Fibroblast of skin of abdomen (primary cell): ENCODE data around the gene UMOD.
A peak's percentile ranks its signal among the peaks of the same experiment; 100 is the strongest.

ENCODE experiments used
- DNase-seq: peaks from one replicate; pipeline ENCODE4 v3.0.0-alpha.2; 2013

The UMOD gene

DNA sequence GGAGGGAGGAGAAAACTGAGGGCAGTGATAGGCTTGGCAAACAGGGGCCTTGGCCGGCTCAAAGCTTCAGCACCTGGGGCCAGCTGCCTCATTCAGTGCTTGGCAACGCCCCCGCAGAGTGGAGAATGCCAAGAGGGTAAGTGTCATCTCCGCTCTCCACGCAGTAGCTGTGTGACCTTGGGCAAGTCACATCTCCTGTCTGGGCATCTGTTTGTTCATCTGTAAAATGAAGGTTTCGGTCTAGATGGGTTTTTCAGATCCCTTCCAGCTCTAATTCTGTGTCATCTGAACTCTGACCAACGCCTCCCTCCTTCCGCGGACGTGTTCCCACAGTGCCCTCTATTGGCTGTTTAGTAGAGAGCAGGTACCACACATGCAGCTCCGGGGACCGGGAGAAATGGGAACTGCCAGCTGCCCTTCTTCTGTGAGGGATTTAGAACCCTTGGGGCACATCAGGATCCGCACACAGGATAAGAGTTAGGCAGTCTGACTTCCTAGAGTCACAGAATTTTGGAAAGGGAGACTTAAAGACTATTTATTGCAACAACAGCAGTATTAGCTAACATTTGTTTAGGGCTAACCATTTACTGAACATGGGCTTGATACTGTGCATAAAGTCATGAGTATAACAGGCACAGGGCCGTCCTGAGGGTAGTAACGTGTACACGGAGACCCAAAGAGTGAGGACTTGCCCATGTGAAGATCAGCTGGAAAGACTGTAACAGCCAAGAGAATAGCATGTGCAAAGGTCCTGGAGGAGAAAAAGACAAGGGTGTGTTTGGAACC, 52.0 kb downstream of the UMOD start:
- DNase-seq, result peak; percentile 27

DNA sequence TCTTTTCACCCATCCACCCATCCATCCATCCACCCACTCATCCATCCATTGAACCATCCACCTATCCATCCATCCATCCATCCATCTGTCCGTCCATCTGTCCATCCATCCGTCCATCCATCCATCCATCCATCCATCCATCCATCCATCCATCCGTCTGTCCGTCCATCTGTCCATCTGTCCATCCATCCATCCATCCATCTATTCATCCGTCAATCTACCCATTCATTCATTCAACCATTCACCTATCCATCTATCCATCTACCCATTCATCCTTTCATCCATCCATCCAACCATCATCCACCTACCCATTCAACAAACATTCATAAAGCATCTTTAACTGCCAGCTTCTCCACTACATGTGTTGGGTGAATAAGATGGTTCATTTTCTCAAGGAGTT, 54.1 kb downstream of the UMOD start:
- DNase-seq, result no peak

DNA sequence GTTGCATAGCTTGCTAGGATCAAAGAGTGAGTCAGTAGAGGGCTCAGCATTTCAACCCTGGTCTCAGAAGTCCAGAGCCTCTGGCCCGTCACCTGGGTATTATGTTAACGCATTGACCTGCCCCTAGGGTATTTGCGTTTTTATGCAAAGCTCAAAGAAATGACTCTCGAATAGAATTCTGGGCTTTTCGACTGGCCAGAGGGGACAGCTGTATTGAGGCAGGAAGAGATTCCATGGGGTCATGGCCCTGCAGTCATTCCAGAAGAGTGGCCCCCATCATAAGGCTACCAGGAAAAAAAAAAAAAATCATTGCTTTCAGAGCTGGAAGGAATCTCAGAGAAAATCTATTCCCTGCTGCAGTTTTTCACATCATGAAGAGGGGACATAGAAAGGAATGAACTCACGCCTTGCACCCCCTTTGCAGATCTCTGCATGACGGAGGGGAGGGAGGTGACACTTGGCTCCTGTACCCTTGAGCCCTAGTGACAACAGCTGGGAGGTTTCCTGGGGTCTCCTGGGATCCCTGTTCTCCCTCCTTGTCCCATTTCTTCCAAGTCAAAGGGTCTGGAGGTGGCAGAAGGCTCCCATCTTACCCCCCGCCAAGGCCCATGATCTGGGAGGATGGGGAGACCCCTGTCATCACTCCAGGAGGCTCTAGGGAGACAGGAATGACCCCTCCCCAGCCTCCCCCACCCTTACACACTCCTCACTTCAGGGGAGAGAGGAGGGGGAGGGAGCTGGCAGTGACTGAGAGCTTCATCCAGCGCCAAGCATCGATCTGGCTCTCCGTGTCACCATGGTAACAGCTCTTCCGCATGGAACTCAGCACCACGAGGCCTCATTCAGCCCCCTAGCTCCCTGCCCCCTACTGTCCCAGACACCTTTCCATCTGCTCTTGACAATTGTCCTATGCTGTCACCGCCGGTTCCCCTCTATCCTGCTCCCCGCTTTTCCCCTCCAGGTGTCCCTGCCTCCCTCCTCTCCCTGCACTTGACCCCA, 61.0 kb downstream of the UMOD start:
- no peak for DNase-seq

DNA sequence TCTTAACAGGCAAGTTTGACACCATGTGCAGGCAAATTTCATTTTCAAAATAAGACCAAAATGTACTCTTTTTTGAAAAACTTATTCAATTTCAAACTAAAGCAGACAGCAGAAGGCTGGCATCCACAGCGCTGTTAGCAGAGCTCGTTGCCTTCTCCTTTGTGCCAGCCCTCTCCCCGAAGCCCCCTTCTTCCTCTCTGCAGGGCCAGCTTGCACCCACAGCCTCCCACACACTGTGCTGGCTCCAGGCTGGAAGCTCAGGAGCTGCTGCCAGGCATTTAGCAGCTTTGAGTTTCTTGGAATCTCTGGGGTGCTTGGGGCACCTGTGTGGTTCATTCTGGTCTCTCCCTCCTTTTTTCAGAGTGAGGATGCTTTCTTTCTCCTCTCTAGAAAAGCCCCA, 62.9 kb downstream of the UMOD start:
- no peak for DNase-seq

DNA sequence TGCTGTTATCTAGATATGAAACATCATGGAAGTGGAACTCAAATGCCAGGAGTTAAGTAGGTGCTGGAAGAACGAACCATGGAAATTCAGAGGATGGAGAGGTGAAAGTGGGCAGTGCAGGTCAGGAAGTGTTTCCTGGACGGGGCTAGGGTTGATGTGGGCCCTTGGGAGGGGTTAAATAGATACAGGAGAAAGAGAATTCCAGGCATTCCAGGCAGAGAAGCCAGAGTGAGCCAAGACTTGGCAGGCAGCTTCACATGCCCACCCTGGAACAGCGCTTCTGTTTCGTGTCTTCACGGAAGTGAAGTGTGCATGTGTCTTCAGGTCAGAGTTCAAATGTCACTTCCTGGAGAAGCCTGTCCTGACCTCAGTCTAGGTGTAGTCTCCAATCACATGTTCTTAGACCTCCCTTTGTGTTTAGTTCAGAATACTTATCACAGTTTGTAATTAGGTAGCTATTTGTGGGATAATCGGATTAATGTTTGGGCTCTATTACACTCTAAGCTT, 66.5 kb downstream of the UMOD start:
- DNase-seq, result no peak
